ENCODE results near the gene TWF1.

- TF ChIP-seq NR1H2 (CRISPR knock-in tag; IDR thresholded peaks at IDR 0.05) (no peak), CREM (CRISPR knock-in tag; IDR thresholded peaks at IDR 0.05) (no peak)
- TF ChIP-seq, protein P1, sequence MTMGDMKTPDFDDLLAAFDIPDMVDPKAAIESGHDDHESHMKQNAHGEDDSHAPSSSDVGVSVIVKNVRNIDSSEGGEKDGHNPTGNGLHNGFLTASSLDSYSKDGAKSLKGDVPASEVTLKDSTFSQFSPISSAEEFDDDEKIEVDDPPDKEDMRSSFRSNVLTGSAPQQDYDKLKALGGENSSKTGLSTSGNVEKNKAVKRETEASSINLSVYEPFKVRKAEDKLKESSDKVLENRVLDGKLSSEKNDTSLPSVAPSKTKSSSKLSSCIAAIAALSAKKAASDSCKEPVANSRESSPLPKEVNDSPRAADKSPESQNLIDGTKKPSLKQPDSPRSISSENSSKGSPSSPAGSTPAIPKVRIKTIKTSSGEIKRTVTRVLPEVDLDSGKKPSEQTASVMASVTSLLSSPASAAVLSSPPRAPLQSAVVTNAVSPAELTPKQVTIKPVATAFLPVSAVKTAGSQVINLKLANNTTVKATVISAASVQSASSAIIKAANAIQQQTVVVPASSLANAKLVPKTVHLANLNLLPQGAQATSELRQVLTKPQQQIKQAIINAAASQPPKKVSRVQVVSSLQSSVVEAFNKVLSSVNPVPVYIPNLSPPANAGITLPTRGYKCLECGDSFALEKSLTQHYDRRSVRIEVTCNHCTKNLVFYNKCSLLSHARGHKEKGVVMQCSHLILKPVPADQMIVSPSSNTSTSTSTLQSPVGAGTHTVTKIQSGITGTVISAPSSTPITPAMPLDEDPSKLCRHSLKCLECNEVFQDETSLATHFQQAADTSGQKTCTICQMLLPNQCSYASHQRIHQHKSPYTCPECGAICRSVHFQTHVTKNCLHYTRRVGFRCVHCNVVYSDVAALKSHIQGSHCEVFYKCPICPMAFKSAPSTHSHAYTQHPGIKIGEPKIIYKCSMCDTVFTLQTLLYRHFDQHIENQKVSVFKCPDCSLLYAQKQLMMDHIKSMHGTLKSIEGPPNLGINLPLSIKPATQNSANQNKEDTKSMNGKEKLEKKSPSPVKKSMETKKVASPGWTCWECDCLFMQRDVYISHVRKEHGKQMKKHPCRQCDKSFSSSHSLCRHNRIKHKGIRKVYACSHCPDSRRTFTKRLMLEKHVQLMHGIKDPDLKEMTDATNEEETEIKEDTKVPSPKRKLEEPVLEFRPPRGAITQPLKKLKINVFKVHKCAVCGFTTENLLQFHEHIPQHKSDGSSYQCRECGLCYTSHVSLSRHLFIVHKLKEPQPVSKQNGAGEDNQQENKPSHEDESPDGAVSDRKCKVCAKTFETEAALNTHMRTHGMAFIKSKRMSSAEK (CRISPR knock-in tag; IDR thresholded peaks at IDR 0.05; ENCODE audit: borderline replicate concordance) = no peak
- TF ChIP-seq, protein P2, sequence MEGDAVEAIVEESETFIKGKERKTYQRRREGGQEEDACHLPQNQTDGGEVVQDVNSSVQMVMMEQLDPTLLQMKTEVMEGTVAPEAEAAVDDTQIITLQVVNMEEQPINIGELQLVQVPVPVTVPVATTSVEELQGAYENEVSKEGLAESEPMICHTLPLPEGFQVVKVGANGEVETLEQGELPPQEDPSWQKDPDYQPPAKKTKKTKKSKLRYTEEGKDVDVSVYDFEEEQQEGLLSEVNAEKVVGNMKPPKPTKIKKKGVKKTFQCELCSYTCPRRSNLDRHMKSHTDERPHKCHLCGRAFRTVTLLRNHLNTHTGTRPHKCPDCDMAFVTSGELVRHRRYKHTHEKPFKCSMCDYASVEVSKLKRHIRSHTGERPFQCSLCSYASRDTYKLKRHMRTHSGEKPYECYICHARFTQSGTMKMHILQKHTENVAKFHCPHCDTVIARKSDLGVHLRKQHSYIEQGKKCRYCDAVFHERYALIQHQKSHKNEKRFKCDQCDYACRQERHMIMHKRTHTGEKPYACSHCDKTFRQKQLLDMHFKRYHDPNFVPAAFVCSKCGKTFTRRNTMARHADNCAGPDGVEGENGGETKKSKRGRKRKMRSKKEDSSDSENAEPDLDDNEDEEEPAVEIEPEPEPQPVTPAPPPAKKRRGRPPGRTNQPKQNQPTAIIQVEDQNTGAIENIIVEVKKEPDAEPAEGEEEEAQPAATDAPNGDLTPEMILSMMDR (IDR thresholded peaks at IDR 0.05) = no peak
These were observed 813 bp downstream of the TWF1 start for GRCh38 chr12:43805149-43805859.

Measured in WTC11 (cell line).